Smooth muscle cell (in vitro differentiated cells): ENCODE data around the gene C11orf21. TPM values are rescaled to one million over a fixed set of nuclear protein-coding genes. Genes with fewer than 3 reads are reported as not detected.

Experiments
- DNase-seq: peaks from one replicate; lab custom pipeline; 2025; ENCODE audit not compliant: unreplicated experiment; lab: John Stamatoyannopoulos, UW
- H2AFZ ChIP-seq: fragments of 200-600 bp; sonication (generic); 2 replicates; pipeline ENCODE4 v1.6.0; 2016; ENCODE audit warnings: antibody characterized with exemption, low read depth, mild to moderate bottlenecking
- H3F3A ChIP-seq: fragments of 200-600 bp; sonication (generic); 2 replicates; pipeline ENCODE4 v1.6.0; 2017; ENCODE audit warnings: antibody characterized with exemption, low read depth
- H3K27ac ChIP-seq: fragments of 200-600 bp; sonication (generic); 2 replicates; pipeline ENCODE4 v1.5.1; 2016; ENCODE audit warnings: low read depth, mild to moderate bottlenecking
- H3K27me3 ChIP-seq: fragments of 200-600 bp; sonication (generic); 2 replicates; pipeline ENCODE4 v1.6.1; 2016; ENCODE audit warnings: low read depth, mild to moderate bottlenecking
- H3K36me3 ChIP-seq: fragments of 200-600 bp; sonication (generic); 2 replicates; pipeline ENCODE4 v1.5.1; 2016; ENCODE audit warnings: low read depth
- H3K4me1 ChIP-seq: fragments of 200-600 bp; sonication (generic); 2 replicates; pipeline ENCODE4 v1.5.1; 2016; ENCODE audit warnings: low read depth
- H3K4me2 ChIP-seq: fragments of 200-600 bp; sonication (generic); 2 replicates; pipeline ENCODE4 v1.6.0; 2016; ENCODE audit warnings: mild to moderate bottlenecking
- H3K4me3 ChIP-seq: fragments of 200-600 bp; sonication (generic); 2 replicates; pipeline ENCODE4 v1.5.1; 2016; ENCODE audit warnings: mild to moderate bottlenecking
- H3K79me2 ChIP-seq: fragments of 200-600 bp; sonication (generic); 2 replicates; pipeline ENCODE4 v1.6.0; 2016; ENCODE audit warnings: low read depth, mild to moderate bottlenecking
- H3K9ac ChIP-seq: fragments of 200-600 bp; sonication (generic); 2 replicates; pipeline ENCODE4 v1.6.0; 2016; ENCODE audit warnings: low read depth
- H3K9me3 ChIP-seq: fragments of 200-600 bp; sonication (generic); replicated peaks from 2 replicates; pipeline ENCODE4 v1.5.1; 2016; ENCODE audit warnings: low read depth
- H4K20me1 ChIP-seq: fragments of 200-600 bp; sonication (generic); 2 replicates; pipeline ENCODE4 v1.6.0; 2016; ENCODE audit warnings: low read depth
- WGBS: methylation state at CpG from one replicate; pipeline ENCODE4 v1.1.7; 2016; ENCODE audit warnings: low lambda C conversion rate; 5-methylcytosine and 5-hydroxymethylcytosine counted together
- polyA plus RNA-seq: library from polyadenylated mRNA; unstranded; fragments of >200 nt; fragmentation: Nextera tagmentation; extraction: Ambion mirVana; gene quantifications from 2 replicates; pipeline ENCODE4 v1.2.1, GENCODE V29; 2016
- total RNA-seq: library from RNA; depleted of rRNA; stranded (reverse); fragments of >200 nt; gene quantifications from 2 replicates; pipeline ENCODE4 v1.2.3, GENCODE V29; 2014
- TF ChIP-seq, protein P1 (sequence below): fragments of 200-600 bp; sonication (generic); IDR thresholded peaks from 2 replicates; pipeline ENCODE4 v1.5.1; 2017; ENCODE audit warnings: borderline replicate concordance, mild to moderate bottlenecking, antibody characterized with exemption; ENCODE audit not compliant: insufficient read depth, poor library complexity, severe bottlenecking

Gene C11orf21
- total and polyA plus RNA-seq, 2 experiments from 2014 or later, result not detected

DNA sequence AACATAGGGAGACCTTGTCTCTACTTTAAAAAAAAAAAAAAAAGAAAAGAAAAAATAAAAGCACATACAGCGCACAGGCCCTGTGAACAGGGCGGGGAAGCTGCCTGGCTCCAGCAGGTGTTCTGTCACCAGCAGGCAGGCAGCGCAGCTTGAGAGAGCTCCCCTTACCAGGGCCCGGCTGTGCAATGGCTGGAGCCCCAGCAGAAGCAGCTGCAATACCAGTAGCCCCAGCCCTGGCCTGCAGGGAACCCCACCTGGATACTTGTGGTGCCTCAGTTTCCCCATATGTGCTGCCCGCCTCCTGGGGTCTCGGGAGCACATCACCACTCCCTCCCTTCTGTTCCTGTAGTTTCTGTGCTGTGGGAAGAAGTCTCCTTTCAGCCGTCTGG lies 12.4 kb upstream of the C11orf21 start:
- no peaks in the 10 kb centered on the region for H4K20me1 ChIP-seq
- H3K9me3 ChIP-seq, result no peaks in the 10 kb centered on the region
- H3K4me2 ChIP-seq, result no peak overlapping the region
- 96% methylated on average over 7 of the region's 7 CpGs for WGBS
- H3K79me2 ChIP-seq, result no peaks in the 10 kb centered on the region
- TF ChIP-seq, protein P1, sequence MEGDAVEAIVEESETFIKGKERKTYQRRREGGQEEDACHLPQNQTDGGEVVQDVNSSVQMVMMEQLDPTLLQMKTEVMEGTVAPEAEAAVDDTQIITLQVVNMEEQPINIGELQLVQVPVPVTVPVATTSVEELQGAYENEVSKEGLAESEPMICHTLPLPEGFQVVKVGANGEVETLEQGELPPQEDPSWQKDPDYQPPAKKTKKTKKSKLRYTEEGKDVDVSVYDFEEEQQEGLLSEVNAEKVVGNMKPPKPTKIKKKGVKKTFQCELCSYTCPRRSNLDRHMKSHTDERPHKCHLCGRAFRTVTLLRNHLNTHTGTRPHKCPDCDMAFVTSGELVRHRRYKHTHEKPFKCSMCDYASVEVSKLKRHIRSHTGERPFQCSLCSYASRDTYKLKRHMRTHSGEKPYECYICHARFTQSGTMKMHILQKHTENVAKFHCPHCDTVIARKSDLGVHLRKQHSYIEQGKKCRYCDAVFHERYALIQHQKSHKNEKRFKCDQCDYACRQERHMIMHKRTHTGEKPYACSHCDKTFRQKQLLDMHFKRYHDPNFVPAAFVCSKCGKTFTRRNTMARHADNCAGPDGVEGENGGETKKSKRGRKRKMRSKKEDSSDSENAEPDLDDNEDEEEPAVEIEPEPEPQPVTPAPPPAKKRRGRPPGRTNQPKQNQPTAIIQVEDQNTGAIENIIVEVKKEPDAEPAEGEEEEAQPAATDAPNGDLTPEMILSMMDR, result no peak
- H3K9ac ChIP-seq, result no peak overlapping the region
- H3K27me3 ChIP-seq, result no peaks in the 10 kb centered on the region
- no peak overlapping the region for H2AFZ ChIP-seq
- no peaks in the 10 kb centered on the region for H3K36me3 ChIP-seq
- H3K4me1 ChIP-seq, result no peaks in the 10 kb centered on the region
- no peak overlapping the region for H3K4me3 ChIP-seq
- no peaks in the 10 kb centered on the region for H3F3A ChIP-seq
- no peak overlapping the region for H3K27ac ChIP-seq
- no peak for DNase-seq

- H3K36me3 ChIP-seq, result no peaks in the 10 kb centered on the region
- H3K27me3 ChIP-seq, result no peaks in the 10 kb centered on the region
- no peak overlapping the region for H3K4me2 ChIP-seq
- DNase-seq, result no peak
- H3K9me3 ChIP-seq, result no peaks in the 10 kb centered on the region
- H3K27ac ChIP-seq, result no peak overlapping the region
- H4K20me1 ChIP-seq, result no peaks in the 10 kb centered on the region
- no peaks in the 10 kb centered on the region for H3K4me1 ChIP-seq
- TF ChIP-seq, protein P1, result no peak
- no peaks in the 10 kb centered on the region for H3K79me2 ChIP-seq
- H3K4me3 ChIP-seq, result no peak overlapping the region
- no peaks in the 10 kb centered on the region for H3F3A ChIP-seq
- H3K9ac ChIP-seq, result no peak overlapping the region
- WGBS, result 94% methylated on average over 34 of the region's 34 CpGs
- H2AFZ ChIP-seq, result no peak overlapping the region
Measured at GRCh38 chr11:2313051-2313951, 11.6 kb upstream of the C11orf21 start.

DNA sequence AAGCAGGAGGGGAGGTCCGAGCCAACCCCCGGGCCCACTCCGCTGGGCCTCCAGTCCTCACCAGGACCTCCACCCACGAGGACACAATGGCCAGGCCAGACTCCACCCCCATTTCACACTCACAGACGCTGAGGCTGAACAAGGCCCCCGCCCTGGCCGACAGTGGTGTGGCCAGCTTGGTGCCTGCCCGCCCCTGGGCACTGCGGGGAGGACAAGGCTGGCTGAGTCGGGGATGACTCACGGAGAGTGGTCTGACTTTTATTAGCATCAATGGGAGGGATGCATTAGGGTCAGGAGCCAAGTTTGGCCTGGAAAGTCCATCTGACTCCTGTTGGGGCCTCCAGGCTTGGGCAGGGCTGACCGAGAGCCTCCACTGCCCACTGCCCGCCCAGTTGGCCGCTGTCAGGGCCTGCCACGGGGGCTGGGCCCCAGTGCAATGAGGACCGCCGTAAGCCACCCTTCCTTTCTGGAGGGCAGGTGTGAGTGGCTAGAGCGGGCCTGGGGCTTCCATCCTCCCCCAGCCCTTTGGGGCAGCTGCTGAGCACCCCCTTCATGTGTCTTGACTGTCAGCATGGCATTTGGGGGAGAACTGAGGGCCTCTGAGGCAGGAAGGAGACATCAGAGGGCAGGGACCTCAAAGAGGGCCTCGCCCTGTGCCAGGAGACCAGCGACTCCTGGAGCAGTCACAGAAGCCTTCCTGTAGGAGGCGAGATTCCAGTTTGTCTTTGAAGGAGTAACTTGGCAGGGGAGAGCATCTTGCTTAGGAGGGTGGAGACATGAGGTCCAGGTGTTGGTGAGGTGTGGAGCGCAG lies 10.7 kb upstream of the C11orf21 start:
- Histone ChIP-seq H3K4me2 (no peak overlapping the region), H3K4me1 (no peaks in the 10 kb centered on the region), H3F3A (no peaks in the 10 kb centered on the region), H2AFZ (no peak overlapping the region), H3K9me3 (no peaks in the 10 kb centered on the region), H3K79me2 (no peaks in the 10 kb centered on the region), H3K9ac (no peak overlapping the region), H3K27me3 (no peaks in the 10 kb centered on the region), H4K20me1 (no peaks in the 10 kb centered on the region), H3K36me3 (no peaks in the 10 kb centered on the region), H3K27ac (no peak overlapping the region), H3K4me3 (no peak overlapping the region)
- 61% methylated on average over 22 of the region's 22 CpGs for WGBS
- TF ChIP-seq, protein P1, result no peak
- no peak for DNase-seq
